ENCODE results near the gene ZNF648.

DNA sequence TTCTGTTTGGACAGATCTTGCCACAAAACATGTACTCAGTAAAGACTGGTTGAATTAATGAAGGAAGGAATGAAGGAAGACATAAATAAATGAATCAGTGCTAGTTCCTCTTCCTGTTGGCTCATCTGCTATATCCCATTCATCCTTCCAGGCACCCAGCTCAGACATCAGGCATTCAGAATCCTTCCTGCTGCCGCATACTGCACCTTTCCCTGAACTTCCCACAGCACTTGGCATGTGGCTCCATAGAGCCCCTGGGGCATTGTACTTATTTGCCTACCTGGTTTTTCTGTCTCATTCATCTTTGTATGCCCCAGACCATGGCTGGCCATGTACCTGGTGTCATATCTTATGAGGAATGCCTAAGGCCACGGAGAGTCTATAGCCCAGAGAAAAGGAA, 34.4 kb upstream of the ZNF648 start:
- TF ChIP-seq, protein P1, sequence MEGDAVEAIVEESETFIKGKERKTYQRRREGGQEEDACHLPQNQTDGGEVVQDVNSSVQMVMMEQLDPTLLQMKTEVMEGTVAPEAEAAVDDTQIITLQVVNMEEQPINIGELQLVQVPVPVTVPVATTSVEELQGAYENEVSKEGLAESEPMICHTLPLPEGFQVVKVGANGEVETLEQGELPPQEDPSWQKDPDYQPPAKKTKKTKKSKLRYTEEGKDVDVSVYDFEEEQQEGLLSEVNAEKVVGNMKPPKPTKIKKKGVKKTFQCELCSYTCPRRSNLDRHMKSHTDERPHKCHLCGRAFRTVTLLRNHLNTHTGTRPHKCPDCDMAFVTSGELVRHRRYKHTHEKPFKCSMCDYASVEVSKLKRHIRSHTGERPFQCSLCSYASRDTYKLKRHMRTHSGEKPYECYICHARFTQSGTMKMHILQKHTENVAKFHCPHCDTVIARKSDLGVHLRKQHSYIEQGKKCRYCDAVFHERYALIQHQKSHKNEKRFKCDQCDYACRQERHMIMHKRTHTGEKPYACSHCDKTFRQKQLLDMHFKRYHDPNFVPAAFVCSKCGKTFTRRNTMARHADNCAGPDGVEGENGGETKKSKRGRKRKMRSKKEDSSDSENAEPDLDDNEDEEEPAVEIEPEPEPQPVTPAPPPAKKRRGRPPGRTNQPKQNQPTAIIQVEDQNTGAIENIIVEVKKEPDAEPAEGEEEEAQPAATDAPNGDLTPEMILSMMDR (IDR thresholded peaks at IDR 0.05), result no peak
- no peak for TF ChIP-seq POLR2AphosphoS5 (IDR thresholded peaks at IDR 0.05)

All from transverse colon (tissue), 4 donors.